WTC11 (cell line): ENCODE results near the gene MGARP. TPM values are rescaled to one million over a fixed set of nuclear protein-coding genes. Genes with fewer than 3 reads are reported as not detected.

Source experiments
- ATAC-seq: fragments of 200-7000 bp; cut with Tn5 transposase; 2 replicates; pipeline ENCODE4 v1.10.0; 2021; ENCODE audit warnings: mild to moderate bottlenecking, moderate library complexity
- CTCF ChIA-PET: fragments of 300-600 bp; sonication (Branson Sonifier 250); formaldehyde crosslinking; loops from one replicate; lab custom pipeline; 2021; ENCODE audit warnings: antibody characterized with exemption; lab: Charles Lee
- POLR2A ChIA-PET: fragments of 350-600 bp; sonication (Branson Sonifier 250); formaldehyde crosslinking; loops from one replicate; lab custom pipeline; 2021; ENCODE audit warnings: antibody characterized with exemption; lab: Charles Lee
- DNase-seq: peaks from one replicate; pipeline ENCODE4 v3.0.0; 2021; ENCODE audit warnings: low spot score
- H3K27ac Mint-ChIP-seq: 2 replicates; pipeline ENCODE4 v1.8.0; 2021; ENCODE audit warnings: mixed read lengths
- H3K27me3 Mint-ChIP-seq: 2 replicates; pipeline ENCODE4 v1.8.0; 2021; ENCODE audit warnings: low read depth, mild to moderate bottlenecking, moderate library complexity, mixed read lengths
- H3K36me3 Mint-ChIP-seq: 2 replicates; pipeline ENCODE4 v1.8.0; 2021; ENCODE audit warnings: mixed read lengths
- H3K4me1 Mint-ChIP-seq: 2 replicates; pipeline ENCODE4 v1.8.0; 2022; ENCODE audit warnings: mixed read lengths
- H3K4me3 Mint-ChIP-seq: 2 replicates; pipeline ENCODE4 v1.8.0; 2021; ENCODE audit warnings: mild to moderate bottlenecking, moderate library complexity, mixed read lengths
- H3K9me3 Mint-ChIP-seq: 2 replicates; pipeline ENCODE4 v1.8.0; 2021; ENCODE audit warnings: mixed read lengths
- ETV6 ChIP-seq: sonication (generic); formaldehyde crosslinking; IDR thresholded peaks from 2 replicates; pipeline ENCODE4 v1.8.1; 2022; ENCODE audit warnings: mild to moderate bottlenecking, missing genetic modification reagents
- RELA ChIP-seq: sonication (generic); formaldehyde crosslinking; IDR thresholded peaks from 2 replicates; pipeline ENCODE4 v1.8.1; 2022; ENCODE audit warnings: missing genetic modification reagents, mild to moderate bottlenecking, borderline replicate concordance
- TEAD1 ChIP-seq: sonication (generic); formaldehyde crosslinking; IDR thresholded peaks from 2 replicates; pipeline ENCODE4 v1.8.0; 2022; ENCODE audit warnings: mild to moderate bottlenecking, missing genetic modification reagents
- ZBTB21 ChIP-seq: sonication (generic); formaldehyde crosslinking; IDR thresholded peaks from 2 replicates; pipeline ENCODE4 v1.8.1; 2023; ENCODE audit warnings: mild to moderate bottlenecking, missing genetic modification reagents, borderline replicate concordance
- ZNF138 ChIP-seq: sonication (generic); formaldehyde crosslinking; conservative IDR thresholded peaks from 2 replicates; pipeline ENCODE4 v1.8.1; 2022; ENCODE audit warnings: mild to moderate bottlenecking, moderate library complexity, missing genetic modification reagents
- total RNA-seq: library from RNA; stranded (reverse); gene quantifications from 3 replicates; pipeline ENCODE4 v1.2.3, GENCODE V29; 2021
- TF ChIP-seq, protein P1 (sequence below): sonication (generic); formaldehyde crosslinking; IDR thresholded peaks from 2 replicates; pipeline ENCODE4 v1.8.0; 2022; ENCODE audit warnings: mild to moderate bottlenecking, missing genetic modification reagents
- TF ChIP-seq, protein P2 (sequence below): sonication (generic); formaldehyde crosslinking; IDR thresholded peaks from 2 replicates; pipeline ENCODE4 v1.8.1; 2023; ENCODE audit warnings: mild to moderate bottlenecking, missing genetic modification reagents, borderline replicate concordance
- TF ChIP-seq, protein P3 (sequence below): sonication (generic); formaldehyde crosslinking; IDR thresholded peaks from 2 replicates; pipeline ENCODE4 v1.8.0; 2022; ENCODE audit warnings: missing genetic modification reagents
- TF ChIP-seq, protein P4 (sequence below): fragments of 250-450 bp; sonication (Bioruptor Pico); IDR thresholded peaks from 2 replicates; pipeline ENCODE4 v1.9.0; 2021; ENCODE audit warnings: mild to moderate bottlenecking
- TF ChIP-seq, protein P5 (sequence below): sonication (generic); formaldehyde crosslinking; IDR thresholded peaks from 2 replicates; pipeline ENCODE4 v1.8.1; 2022; ENCODE audit warnings: low read depth, mild to moderate bottlenecking, moderate library complexity, missing genetic modification reagents, borderline replicate concordance

MGARP gene
- total RNA-seq, 1 experiment from 2014 or later = 4.6 TPM

DNA sequence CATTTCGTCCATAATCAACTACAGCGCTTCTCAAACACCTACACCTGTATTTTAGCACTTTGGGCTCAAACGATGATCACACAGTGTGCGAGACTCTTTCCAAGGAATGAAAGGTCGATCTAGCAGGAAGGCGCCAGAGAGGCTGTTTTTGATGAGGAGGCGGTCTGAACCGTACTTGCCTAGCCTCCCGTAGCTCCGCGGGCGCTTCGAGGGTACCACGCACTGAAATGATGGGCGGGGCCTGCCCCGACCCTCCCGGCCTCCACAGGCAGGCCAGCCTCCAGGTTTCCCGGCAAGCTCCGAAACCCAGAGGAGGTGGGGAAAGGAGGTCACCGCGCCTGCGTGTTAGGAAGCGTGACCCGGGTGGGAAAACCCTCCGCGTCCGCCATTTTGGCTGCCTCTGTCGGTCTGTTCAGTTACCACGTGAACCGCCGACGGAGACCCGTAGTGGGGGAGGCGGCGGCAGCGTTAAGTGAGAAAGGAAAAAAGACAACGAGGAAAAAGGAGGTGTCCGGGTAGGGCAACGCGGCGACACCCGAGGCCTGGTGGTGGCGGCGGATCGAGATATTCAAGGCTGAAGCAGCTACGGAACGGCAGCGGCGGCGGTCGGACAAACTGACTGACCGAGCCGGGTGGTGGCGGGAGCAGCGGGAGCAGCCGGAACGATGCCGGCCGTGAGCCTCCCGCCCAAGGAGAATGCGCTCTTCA lies 21.2 kb upstream of the MGARP start, which contains the start of gene NAA15 (continued):
- TF ChIP-seq, protein P1, sequence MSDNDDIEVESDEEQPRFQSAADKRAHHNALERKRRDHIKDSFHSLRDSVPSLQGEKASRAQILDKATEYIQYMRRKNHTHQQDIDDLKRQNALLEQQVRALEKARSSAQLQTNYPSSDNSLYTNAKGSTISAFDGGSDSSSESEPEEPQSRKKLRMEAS = peak; percentile 92
- no peak for TF ChIP-seq RELA (CRISPR knock-in tag)
- TF ChIP-seq, protein P2, sequence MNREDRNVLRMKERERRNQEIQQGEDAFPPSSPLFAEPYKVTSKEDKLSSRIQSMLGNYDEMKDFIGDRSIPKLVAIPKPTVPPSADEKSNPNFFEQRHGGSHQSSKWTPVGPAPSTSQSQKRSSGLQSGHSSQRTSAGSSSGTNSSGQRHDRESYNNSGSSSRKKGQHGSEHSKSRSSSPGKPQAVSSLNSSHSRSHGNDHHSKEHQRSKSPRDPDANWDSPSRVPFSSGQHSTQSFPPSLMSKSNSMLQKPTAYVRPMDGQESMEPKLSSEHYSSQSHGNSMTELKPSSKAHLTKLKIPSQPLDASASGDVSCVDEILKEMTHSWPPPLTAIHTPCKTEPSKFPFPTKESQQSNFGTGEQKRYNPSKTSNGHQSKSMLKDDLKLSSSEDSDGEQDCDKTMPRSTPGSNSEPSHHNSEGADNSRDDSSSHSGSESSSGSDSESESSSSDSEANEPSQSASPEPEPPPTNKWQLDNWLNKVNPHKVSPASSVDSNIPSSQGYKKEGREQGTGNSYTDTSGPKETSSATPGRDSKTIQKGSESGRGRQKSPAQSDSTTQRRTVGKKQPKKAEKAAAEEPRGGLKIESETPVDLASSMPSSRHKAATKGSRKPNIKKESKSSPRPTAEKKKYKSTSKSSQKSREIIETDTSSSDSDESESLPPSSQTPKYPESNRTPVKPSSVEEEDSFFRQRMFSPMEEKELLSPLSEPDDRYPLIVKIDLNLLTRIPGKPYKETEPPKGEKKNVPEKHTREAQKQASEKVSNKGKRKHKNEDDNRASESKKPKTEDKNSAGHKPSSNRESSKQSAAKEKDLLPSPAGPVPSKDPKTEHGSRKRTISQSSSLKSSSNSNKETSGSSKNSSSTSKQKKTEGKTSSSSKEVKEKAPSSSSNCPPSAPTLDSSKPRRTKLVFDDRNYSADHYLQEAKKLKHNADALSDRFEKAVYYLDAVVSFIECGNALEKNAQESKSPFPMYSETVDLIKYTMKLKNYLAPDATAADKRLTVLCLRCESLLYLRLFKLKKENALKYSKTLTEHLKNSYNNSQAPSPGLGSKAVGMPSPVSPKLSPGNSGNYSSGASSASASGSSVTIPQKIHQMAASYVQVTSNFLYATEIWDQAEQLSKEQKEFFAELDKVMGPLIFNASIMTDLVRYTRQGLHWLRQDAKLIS (CRISPR knock-in tag) = peak; percentile 83; the same call in 1 of the 2 replicates
- peak; percentile 49; the same call in 1 of the 2 replicates for TF ChIP-seq ETV6 (CRISPR knock-in tag)
- TF ChIP-seq, protein P3, sequence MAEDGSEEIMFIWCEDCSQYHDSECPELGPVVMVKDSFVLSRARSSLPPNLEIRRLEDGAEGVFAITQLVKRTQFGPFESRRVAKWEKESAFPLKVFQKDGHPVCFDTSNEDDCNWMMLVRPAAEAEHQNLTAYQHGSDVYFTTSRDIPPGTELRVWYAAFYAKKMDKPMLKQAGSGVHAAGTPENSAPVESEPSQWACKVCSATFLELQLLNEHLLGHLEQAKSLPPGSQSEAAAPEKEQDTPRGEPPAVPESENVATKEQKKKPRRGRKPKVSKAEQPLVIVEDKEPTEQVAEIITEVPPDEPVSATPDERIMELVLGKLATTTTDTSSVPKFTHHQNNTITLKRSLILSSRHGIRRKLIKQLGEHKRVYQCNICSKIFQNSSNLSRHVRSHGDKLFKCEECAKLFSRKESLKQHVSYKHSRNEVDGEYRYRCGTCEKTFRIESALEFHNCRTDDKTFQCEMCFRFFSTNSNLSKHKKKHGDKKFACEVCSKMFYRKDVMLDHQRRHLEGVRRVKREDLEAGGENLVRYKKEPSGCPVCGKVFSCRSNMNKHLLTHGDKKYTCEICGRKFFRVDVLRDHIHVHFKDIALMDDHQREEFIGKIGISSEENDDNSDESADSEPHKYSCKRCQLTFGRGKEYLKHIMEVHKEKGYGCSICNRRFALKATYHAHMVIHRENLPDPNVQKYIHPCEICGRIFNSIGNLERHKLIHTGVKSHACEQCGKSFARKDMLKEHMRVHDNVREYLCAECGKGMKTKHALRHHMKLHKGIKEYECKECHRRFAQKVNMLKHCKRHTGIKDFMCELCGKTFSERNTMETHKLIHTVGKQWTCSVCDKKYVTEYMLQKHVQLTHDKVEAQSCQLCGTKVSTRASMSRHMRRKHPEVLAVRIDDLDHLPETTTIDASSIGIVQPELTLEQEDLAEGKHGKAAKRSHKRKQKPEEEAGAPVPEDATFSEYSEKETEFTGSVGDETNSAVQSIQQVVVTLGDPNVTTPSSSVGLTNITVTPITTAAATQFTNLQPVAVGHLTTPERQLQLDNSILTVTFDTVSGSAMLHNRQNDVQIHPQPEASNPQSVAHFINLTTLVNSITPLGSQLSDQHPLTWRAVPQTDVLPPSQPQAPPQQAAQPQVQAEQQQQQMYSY (CRISPR knock-in tag) = peak; percentile 86

DNA sequence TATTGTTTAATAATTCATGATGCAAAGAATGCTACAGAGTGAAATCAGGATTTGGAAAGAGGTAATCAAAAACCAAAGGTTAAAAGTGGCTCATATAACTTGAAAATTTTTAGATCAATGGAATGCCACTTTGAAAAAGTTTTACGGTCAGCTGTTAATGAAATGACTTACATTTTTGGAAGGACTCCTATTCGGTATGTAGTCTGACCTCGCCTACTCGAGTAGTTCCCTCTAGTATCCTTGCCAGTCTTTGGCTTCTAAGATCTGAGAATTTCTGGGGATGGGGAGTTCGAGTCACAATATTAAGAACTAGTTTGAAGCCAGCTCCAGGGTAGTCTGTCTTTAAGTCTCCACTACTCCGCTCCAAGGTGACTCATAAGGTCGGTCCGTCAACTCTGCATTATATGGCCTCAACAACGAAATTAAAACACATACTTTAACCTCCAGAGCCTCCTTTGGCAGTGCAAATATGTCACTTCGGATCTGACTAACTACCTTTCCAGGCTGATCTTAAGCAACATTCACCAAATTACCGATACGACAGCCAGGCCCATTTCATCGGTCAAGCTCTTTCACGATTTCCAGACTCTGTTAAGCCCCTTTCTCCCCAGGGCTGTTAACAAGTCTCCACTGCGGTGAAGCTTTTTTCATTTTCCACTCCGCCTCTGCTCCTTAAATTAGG lies 20.5 kb upstream of the MGARP start:
- peak overlapping the region; percentile 99 for H3K4me3 Mint-ChIP-seq
- CTCF ChIA-PET = interaction anchor here (0.7 to 2.3 kb wide), 12 partner anchors 19 to 270 kb away, joined by 3 to 11 read pairs (median 4); partner anchors contain the start of genes ELF2 and MGARP
- DNase-seq (no peak), ATAC-seq (peak; percentile 5)
- peaks cover 35% of the 10 kb centered on the region for H3K36me3 Mint-ChIP-seq
- TF ChIP-seq, protein P4, sequence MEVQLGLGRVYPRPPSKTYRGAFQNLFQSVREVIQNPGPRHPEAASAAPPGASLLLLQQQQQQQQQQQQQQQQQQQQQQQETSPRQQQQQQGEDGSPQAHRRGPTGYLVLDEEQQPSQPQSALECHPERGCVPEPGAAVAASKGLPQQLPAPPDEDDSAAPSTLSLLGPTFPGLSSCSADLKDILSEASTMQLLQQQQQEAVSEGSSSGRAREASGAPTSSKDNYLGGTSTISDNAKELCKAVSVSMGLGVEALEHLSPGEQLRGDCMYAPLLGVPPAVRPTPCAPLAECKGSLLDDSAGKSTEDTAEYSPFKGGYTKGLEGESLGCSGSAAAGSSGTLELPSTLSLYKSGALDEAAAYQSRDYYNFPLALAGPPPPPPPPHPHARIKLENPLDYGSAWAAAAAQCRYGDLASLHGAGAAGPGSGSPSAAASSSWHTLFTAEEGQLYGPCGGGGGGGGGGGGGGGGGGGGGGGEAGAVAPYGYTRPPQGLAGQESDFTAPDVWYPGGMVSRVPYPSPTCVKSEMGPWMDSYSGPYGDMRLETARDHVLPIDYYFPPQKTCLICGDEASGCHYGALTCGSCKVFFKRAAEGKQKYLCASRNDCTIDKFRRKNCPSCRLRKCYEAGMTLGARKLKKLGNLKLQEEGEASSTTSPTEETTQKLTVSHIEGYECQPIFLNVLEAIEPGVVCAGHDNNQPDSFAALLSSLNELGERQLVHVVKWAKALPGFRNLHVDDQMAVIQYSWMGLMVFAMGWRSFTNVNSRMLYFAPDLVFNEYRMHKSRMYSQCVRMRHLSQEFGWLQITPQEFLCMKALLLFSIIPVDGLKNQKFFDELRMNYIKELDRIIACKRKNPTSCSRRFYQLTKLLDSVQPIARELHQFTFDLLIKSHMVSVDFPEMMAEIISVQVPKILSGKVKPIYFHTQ (CRISPR knock-in tag) = no peak
- 0 out of 2 replicates have a peak, but pooled peaks have one; percentile 1 for TF ChIP-seq TEAD1 (CRISPR knock-in tag)
- TF ChIP-seq ZNF138 (CRISPR knock-in tag) = no peak
- TF ChIP-seq, protein P5, sequence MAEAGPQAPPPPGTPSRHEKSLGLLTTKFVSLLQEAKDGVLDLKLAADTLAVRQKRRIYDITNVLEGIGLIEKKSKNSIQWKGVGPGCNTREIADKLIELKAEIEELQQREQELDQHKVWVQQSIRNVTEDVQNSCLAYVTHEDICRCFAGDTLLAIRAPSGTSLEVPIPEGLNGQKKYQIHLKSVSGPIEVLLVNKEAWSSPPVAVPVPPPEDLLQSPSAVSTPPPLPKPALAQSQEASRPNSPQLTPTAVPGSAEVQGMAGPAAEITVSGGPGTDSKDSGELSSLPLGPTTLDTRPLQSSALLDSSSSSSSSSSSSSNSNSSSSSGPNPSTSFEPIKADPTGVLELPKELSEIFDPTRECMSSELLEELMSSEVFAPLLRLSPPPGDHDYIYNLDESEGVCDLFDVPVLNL (CRISPR knock-in tag) = no peak
- no peak for TF ChIP-seq ZBTB21 (CRISPR knock-in tag)
- H3K9me3 Mint-ChIP-seq = peaks cover 10% of the 10 kb centered on the region
- peaks cover 38% of the 10 kb centered on the region for H3K4me1 Mint-ChIP-seq
- H3K27me3 Mint-ChIP-seq = peaks cover 2% of the 10 kb centered on the region; the same call in 1 of the 2 replicates
- POLR2A ChIA-PET = interaction anchor here (0.5 to 3.5 kb wide), 14 partner anchors 12 to 285 kb away, joined by 3 to 59 read pairs (median 4); partner anchors contain the start of genes ELF2, MGARP and NOCT
- peak overlapping the region; percentile 99 for H3K27ac Mint-ChIP-seq
